ENCODE results near the gene PLAC8.
"Not testable (repeated sequence)": the region's sequence is repeated elsewhere in the genome, so short reads cannot be mapped to it uniquely, and the experiment has no call there.

Gene PLAC8

DNA sequence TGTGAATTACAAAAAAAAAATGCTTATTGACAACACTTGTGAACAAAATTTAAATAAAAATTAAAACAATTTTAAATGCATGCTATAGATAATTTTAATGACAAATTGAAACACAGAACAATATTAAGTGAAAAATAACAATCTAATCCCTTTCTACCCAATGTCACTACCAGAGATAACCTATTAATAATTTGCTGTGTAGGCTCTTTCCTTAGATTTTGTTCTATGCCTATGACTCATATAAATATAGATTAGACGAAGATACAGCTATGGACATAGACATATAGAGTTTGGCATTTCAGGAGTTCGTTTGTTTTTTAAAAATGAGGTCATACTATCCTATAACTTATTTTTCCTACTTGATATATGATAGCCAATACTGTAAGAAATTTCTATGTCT lies 18.1 kb downstream of the PLAC8 start:
- TF ChIP-seq, protein P1, sequence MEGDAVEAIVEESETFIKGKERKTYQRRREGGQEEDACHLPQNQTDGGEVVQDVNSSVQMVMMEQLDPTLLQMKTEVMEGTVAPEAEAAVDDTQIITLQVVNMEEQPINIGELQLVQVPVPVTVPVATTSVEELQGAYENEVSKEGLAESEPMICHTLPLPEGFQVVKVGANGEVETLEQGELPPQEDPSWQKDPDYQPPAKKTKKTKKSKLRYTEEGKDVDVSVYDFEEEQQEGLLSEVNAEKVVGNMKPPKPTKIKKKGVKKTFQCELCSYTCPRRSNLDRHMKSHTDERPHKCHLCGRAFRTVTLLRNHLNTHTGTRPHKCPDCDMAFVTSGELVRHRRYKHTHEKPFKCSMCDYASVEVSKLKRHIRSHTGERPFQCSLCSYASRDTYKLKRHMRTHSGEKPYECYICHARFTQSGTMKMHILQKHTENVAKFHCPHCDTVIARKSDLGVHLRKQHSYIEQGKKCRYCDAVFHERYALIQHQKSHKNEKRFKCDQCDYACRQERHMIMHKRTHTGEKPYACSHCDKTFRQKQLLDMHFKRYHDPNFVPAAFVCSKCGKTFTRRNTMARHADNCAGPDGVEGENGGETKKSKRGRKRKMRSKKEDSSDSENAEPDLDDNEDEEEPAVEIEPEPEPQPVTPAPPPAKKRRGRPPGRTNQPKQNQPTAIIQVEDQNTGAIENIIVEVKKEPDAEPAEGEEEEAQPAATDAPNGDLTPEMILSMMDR (IDR thresholded peaks at IDR 0.05; ENCODE audit: low read depth, low read length), result no peak
- no peak overlapping the region for H3K4me3 ChIP-seq (ENCODE audit: low read depth, low read length)

DNA sequence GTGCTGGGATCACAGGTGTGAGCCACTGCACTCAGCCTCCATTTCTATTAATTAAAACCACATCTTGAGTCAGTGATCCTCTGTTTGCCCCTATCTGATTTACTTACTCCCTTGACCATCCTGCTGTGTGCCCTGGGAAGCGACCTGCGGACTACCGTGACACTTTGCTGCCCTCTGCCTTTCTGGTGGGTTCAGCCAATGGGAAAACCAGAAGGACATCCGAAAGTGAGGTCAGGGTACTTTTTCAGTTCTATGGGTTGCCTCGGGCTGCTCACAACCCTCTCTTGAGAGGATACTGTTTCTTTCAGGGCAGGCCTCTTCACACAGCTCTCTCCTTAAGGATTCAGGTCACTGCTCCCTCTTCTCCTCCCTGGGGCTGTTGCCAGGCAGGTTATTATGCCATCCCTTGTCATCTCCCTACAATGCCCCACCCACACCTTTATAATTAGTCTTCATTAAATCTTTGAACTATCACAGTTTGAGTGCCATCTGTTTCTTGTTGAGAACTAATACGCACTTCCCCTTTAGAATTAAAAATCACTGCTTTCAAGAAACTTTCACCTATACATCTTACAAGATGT lies 21.4 kb downstream of the PLAC8 start:
- H3K4me3 ChIP-seq (ENCODE audit: low read depth, low read length), result no peak overlapping the region
- TF ChIP-seq, protein P1 (IDR thresholded peaks at IDR 0.05; ENCODE audit: low read depth, low read length), result no peak

DNA sequence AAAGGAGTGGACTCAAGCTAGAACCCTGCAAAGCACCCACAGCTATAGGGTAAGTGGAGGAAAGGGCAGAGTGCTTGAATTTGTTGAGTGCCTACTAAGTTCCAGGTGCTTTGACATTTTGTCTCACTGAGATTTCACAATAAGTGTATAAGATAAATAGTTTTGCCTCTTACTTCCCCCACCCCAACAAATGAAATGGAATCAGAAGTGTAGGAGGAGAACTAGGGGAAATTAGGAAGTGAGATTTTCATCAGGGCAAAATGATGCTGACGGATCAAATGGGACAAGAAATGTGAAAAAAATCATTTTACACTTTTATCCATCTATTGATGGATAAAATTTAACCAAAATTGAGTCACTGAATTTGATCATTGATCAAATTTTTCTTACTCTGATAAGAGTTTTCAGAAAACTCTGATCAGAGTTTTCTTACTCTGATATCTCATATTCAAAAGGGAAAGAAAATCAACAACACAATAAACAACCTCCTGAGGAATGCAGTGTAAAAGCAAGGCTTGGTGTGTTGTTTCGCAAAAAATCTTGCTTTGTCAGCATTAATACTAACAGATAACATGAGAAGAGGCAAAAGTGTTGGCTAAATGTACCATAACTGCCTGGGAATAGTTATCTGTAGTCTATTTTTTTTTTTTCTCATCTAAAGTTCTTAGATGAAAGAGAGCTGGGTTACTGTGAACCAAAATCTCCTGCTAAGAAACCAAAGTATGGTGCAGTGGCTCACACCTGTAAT lies 24.9 kb downstream of the PLAC8 start:
- TF ChIP-seq, protein P1 (IDR thresholded peaks at IDR 0.05; ENCODE audit: low read depth, low read length), result no peak
- no peak overlapping the region for H3K4me3 ChIP-seq (ENCODE audit: low read depth, low read length)

DNA sequence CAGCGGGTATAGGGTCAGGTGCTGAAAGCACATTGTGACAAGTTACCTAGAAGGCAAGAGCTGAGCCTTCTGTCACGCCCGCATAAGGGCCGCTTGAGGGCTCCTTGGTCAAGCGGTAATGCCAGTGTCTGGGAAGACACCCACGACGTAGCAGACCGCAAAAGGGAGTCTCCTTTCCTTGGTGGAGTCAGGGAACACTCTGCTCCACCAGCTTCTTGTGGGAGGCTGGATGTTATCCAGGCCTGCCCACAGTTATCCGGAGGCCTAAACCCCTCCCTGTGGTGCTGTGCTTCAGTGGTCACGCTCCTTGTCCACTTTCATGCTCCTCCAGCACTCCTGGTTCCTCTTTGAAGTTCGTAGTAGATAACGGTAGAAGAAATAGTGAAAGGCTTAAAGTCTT lies 29.6 kb downstream of the PLAC8 start:
- H3K4me3 ChIP-seq (ENCODE audit: low read depth, low read length), result not testable (repeated sequence)

DNA sequence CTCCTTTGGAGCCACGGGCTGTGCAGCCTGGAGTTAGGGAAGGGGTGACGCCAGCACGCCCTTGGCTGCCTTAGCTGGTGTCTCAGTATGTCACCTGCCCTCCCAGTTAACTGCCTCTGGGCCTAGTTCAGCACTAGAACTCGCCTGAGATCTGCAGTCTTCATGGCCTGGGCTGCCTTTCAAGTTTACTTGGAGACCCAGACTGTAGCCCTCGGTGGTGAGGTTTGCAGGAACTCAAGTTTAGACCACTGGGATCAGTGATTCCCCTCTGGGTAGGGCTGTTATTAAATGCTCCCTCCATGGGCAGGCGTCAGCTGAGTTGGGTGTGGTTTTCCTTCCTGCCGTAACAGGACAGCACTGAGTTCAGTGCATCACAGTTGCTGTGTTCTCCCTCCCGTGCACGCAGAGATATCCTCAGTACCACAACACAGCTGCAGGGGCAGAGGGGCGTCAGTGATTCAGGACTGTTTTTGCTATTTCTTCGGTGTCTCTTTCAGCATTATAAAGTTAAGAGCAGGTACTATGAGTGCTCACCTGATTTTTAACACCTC lies 30.5 kb downstream of the PLAC8 start:
- no peak overlapping the region for H3K4me3 ChIP-seq (ENCODE audit: low read depth, low read length)
- TF ChIP-seq, protein P1 (IDR thresholded peaks at IDR 0.05; ENCODE audit: low read depth, low read length), result no peak

DNA sequence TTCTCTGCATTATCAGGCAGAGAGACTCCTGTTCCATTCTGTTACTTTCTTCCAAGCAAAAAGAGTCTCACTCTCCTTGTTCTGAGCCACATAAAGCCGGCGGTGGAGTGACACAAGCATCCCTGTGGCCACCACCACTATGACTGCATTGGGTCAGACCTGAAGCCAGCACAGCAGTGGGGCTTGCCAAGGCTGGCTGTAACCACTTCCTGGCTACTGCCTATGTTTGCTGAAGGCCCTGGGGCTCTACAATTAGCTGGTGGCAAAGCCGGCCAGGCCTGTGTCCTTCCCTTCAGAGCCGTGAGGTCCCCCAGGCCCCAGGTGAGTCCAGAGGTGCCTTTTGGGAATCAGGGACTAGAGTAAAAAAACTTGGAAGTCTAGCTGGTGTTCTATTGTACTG lies 31.8 kb downstream of the PLAC8 start:
- TF ChIP-seq, protein P1 (IDR thresholded peaks at IDR 0.05; ENCODE audit: low read depth, low read length), result no peak
- no peak overlapping the region for H3K4me3 ChIP-seq (ENCODE audit: low read depth, low read length)

DNA sequence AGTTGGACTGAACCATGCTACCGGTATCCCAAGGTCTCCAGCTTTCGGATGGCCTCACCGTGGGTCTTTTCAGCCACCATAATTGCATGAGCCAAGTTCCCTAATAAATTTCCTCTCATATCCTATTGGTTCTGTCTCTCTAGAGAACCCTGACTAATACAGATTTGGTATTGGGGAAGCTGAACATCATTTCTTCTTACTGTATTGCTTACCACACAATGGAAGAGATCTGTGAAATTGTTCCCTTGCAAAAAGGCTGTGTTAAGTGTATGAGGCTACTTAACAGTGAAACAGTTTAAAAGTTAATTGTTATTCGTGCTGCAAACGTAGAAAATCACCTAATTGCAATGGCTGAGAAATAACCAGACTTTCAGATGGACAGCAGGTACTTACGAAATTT lies 34.0 kb downstream of the PLAC8 start:
- H3K4me3 ChIP-seq (ENCODE audit: low read depth, low read length), result no peak overlapping the region
- TF ChIP-seq, protein P1 (IDR thresholded peaks at IDR 0.05; ENCODE audit: low read depth, low read length), result no peak
